Hippocampal formation (tissue), 2 donors: ENCODE results near the gene ANO4.

Experiments
- DNase-seq, 2 donors: peaks; one replicate each; lab custom pipeline; 2025; lab: John Stamatoyannopoulos, UW

The ANO4 gene

GRCh38 chr12:100951756-100952155, 157.2 kb downstream of the ANO4 start:
- DNase-seq, result no peak

GRCh38 chr12:100953217-100953616, 158.6 kb downstream of the ANO4 start:
- DNase-seq, result no peak

GRCh38 chr12:100953677-100954076, 159.1 kb downstream of the ANO4 start:
- DNase-seq, result no peak

GRCh38 chr12:100954118-100954517, 159.5 kb downstream of the ANO4 start:
- no peak for DNase-seq

GRCh38 chr12:100955139-100955538, 160.6 kb downstream of the ANO4 start:
- DNase-seq, result no peak

- no peak for DNase-seq
Observed at GRCh38 chr12:100956311-100956852, 161.8 kb downstream of the ANO4 start.

GRCh38 chr12:100959481-100959880, 164.9 kb downstream of the ANO4 start:
- DNase-seq, result no peak

- no peak for DNase-seq
Observed at GRCh38 chr12:100962086-100962712, 167.6 kb downstream of the ANO4 start.

- DNase-seq, result no peak
Observed at GRCh38 chr12:100963381-100963780, 168.8 kb downstream of the ANO4 start.

- DNase-seq, result no peak
Observed at GRCh38 chr12:100964028-100964427, 169.5 kb downstream of the ANO4 start.

- DNase-seq, result no peak
Observed at GRCh38 chr12:100967189-100967588, 172.6 kb downstream of the ANO4 start.

GRCh38 chr12:100970894-100971293, 176.3 kb downstream of the ANO4 start:
- DNase-seq, result no peak

GRCh38 chr12:100972121-100972520, 177.5 kb downstream of the ANO4 start:
- DNase-seq, result no peak

- DNase-seq, result no peak
Observed at GRCh38 chr12:100974341-100974740, 179.8 kb downstream of the ANO4 start.

GRCh38 chr12:100974747-100975146, 180.2 kb downstream of the ANO4 start:
- no peak for DNase-seq

- DNase-seq, result no peak
Observed at GRCh38 chr12:100976735-100977134, 182.2 kb downstream of the ANO4 start.

GRCh38 chr12:100980856-100981255, 186.3 kb downstream of the ANO4 start:
- DNase-seq, result no peak

- no peak for DNase-seq
Observed at GRCh38 chr12:100982511-100983183, 188.1 kb downstream of the ANO4 start.

- no peak for DNase-seq
Observed at GRCh38 chr12:100984796-100985195, 190.2 kb downstream of the ANO4 start.

GRCh38 chr12:100986595-100987547, 192.3 kb downstream of the ANO4 start:
- no peak for DNase-seq

- DNase-seq, result no peak
Observed at GRCh38 chr12:100987552-100988521, 193.3 kb downstream of the ANO4 start.
